C1 segment of cervical spinal cord (tissue), 14 donors: Measurements from ENCODE around the gene KCTD12.

Experiments
- DNase-seq, 14 donors: peaks; one replicate each; lab custom pipeline; 2025; lab: John Stamatoyannopoulos, UW

Gene KCTD12

GRCh38 chr13:76888421-76888820 lies 2.2 kb upstream of the KCTD12 start:
- DNase-seq = no peak

GRCh38 chr13:76887076-76887563 lies 915 bp upstream of the KCTD12 start:
- peak in 2 of 14 donors; percentile 5 to 47 for DNase-seq

- DNase-seq = peak in 2 of 14 donors; percentile 46 to 56
Measured at GRCh38 chr13:76886005-76886291, 257 bp downstream of the KCTD12 start.

- peak in 9 of 14 donors; percentile 17 to 83 (median 56) for DNase-seq
Measured at GRCh38 chr13:76885203-76886004, 801 bp downstream of the KCTD12 start.

- no peak for DNase-seq
Measured at GRCh38 chr13:76884907-76885202, 1.4 kb downstream of the KCTD12 start.

GRCh38 chr13:76884186-76884906 lies 1.9 kb downstream of the KCTD12 start:
- peak in 4 of 14 donors; percentile 10 to 60 (median 16) for DNase-seq

GRCh38 chr13:76883236-76883635 lies 3.0 kb downstream of the KCTD12 start:
- DNase-seq = peak in 1 of 14 donors; percentile 45

GRCh38 chr13:76882431-76882830 lies 3.8 kb downstream of the KCTD12 start:
- DNase-seq = peak in 2 of 14 donors; percentile 4 to 67

GRCh38 chr13:76879883-76880270 lies 6.3 kb downstream of the KCTD12 start:
- DNase-seq = peak in 1 of 14 donors; percentile 40

- DNase-seq = peak in 9 of 14 donors; percentile 7 to 60 (median 38)
Measured at GRCh38 chr13:76879203-76879882, 6.9 kb downstream of the KCTD12 start.

GRCh38 chr13:76878043-76878442 lies 8.2 kb downstream of the KCTD12 start:
- no peak for DNase-seq

GRCh38 chr13:76875271-76875815 lies 10.9 kb downstream of the KCTD12 start:
- DNase-seq = no peak

GRCh38 chr13:76874479-76874878 lies 11.7 kb downstream of the KCTD12 start:
- DNase-seq = peak in 1 of 14 donors; percentile 10

- no peak for DNase-seq
Measured at GRCh38 chr13:76873445-76873844, 12.8 kb downstream of the KCTD12 start.

GRCh38 chr13:76872675-76873074 lies 13.5 kb downstream of the KCTD12 start:
- DNase-seq = no peak

GRCh38 chr13:76871432-76871831 lies 14.8 kb downstream of the KCTD12 start:
- no peak for DNase-seq

GRCh38 chr13:76868371-76868770 lies 17.8 kb downstream of the KCTD12 start:
- no peak for DNase-seq

GRCh38 chr13:76865996-76866503 lies 20.2 kb downstream of the KCTD12 start:
- DNase-seq = no peak

- no peak for DNase-seq
Measured at GRCh38 chr13:76865109-76865508, 21.1 kb downstream of the KCTD12 start.

- DNase-seq = no peak
Measured at GRCh38 chr13:76864259-76864658, 21.9 kb downstream of the KCTD12 start.

GRCh38 chr13:76863022-76863421 lies 23.2 kb downstream of the KCTD12 start:
- DNase-seq = no peak

- no peak for DNase-seq
Measured at GRCh38 chr13:76861859-76862258, 24.3 kb downstream of the KCTD12 start.
